ENCODE results near the gene CIDEA.

- TF ChIP-seq CTCF (IDR thresholded peaks at IDR 0.05; ENCODE audit: low read length), result no peak
- no peak for TF ChIP-seq EZH2 (optimal IDR thresholded peaks at IDR 0.05; ENCODE audit: low read depth, low read length)
These were observed 56.6 kb downstream of the CIDEA start for GRCh38 chr18:12310762-12311161.

Data from MM.1S (cell line).